NCI-H146 (cell line): ENCODE data around the gene SH3D19.
A peak's percentile ranks its signal among the peaks of the same experiment; 100 is the strongest.
"Not testable (repeated sequence)": the region's sequence is repeated elsewhere in the genome, so short reads cannot be mapped to it uniquely, and the experiment has no call there.

Source experiments
- DNase-seq: peaks from one replicate; lab custom pipeline; 2025; lab: John Stamatoyannopoulos, UW

Gene SH3D19

GRCh38 chr4:151321586-151321985 lies 3.8 kb downstream of the SH3D19 start:
- DNase-seq = no peak

- DNase-seq = no peak
These were observed 5.9 kb downstream of the SH3D19 start for GRCh38 chr4:151319490-151319889.

DNA sequence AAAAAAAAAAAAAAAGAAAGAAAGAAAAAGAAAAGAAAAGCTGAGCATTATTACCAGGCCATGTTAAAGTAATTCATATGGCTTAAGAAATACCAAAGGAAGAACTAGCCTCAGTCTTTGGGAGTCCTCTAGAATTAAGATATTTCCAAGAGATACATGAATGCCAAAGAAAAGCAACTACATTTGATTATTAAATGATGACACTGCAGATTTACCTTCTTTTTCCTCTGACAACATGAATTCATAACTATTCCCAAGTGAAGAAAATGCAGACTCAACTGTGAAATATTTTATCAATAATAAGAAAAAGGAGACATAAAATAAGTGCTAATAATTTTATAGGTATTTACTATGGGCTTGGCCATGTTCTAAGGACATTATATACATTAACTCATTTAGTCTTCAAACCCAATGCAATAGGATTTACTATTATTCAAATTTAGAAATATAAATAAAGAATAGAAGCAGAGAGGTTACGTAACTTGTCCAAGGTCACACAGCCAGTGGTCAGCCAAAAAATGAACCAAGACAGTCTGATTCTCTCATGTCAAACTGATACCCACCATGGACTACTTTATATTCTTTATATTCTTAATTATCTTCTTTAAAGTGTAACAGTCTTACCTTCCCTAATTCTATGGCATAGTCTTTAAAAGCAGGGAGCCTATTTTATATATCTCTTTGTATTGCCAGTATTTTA lies 6.9 kb downstream of the SH3D19 start:
- no peak for DNase-seq

DNA sequence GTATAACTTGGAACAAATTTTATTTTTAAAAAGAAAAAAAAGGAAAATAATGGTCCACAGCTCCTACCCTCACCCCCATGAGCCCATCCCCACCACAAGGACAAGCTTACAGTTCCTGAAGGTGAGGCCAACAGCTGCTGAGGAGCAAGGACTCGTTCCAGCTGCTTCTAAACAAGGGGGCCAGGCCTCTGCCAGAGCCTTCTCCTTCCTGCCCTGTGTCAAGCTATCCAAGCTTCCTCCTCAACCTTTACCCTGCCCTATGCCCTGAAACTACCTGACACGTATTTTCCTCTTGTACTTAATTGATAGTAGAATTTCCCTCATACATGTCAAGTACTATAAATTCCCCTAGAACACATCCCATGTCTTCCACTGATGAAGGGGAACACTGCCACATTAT lies 8.8 kb downstream of the SH3D19 start:
- no peak for DNase-seq

DNA sequence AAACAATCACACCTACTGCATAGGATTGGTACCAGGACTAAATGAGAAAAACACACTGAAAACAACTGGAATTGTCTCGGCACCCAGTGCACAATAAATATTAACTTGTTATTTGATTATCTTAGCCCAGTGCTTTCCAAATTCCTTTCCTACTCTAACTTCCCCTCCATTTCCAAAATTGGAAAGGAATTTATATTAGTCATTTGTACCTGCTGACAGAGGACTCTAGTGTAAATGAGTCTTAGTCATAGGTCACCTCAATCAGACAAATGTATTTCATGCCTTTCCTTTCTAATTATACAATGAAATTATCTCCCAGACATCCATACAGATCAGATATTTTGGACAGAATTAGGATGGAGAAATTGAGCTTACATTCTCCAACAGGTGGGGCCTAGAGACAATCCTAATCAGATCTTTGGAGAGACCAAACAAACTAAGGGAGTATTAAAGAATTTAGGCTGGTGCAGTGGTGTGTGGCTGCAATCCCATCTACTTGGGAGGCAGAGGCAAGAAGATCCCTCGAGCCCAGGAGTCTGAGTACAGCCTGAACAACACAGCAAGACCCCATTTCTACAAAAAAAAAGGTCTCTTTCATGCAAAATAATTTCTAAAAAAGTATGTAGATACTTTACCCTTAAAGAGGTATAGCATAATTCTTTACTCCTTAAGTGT lies 10.1 kb downstream of the SH3D19 start:
- DNase-seq = no peak

DNA sequence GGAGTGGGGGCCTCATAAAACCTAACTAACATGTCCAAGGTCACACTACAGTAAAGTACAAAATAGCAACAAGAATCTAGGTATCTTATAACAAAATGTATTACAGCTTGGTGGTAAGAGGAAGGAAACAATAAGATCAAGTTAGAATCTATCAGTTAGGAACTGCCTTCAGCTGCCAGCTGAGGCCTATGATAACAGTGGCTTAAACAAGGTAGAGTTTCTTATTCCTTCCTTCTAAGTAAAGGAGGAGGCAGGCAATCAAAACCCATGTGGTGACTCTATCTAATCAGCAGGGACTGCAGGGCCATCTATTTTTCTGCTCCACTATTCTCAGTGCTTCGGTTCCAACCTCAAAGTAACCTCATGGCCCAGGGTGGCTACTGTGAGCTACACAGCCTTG lies 10.9 kb downstream of the SH3D19 start:
- no peak for DNase-seq

GRCh38 chr4:151314010-151314355 lies 11.4 kb downstream of the SH3D19 start:
- DNase-seq = no peak

DNA sequence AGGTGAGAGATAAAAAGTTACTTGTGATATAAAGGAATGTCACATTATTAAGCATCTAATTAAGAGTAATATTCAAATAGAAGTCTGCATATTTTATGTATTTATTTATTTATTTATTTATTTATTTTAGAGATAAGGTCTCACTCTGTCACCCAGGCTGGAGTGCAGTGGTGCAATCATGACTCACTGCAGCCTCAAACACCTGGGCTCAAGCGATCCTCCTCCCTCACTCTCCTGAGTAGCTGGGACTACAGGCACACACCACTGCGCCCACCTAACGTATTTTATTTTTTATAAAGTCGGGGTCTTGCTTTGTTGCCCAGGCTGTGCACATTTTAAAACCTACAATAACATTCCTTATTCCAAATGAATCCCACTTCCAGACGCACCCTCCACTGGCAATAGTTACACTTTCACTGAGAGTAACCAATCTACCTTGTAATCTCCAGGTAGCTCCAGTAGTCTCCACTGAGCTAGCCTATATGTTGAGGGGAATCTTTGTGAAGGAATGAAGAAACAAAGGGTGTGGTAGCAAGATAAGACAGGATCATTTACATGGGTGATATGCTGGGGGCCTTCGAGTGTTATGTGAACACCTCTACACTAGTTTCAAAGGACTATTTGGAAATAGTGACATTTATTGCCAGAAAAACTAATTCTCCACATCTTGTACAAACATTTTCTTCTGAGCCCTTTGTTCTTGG lies 11.9 kb downstream of the SH3D19 start:
- DNase-seq = no peak

DNA sequence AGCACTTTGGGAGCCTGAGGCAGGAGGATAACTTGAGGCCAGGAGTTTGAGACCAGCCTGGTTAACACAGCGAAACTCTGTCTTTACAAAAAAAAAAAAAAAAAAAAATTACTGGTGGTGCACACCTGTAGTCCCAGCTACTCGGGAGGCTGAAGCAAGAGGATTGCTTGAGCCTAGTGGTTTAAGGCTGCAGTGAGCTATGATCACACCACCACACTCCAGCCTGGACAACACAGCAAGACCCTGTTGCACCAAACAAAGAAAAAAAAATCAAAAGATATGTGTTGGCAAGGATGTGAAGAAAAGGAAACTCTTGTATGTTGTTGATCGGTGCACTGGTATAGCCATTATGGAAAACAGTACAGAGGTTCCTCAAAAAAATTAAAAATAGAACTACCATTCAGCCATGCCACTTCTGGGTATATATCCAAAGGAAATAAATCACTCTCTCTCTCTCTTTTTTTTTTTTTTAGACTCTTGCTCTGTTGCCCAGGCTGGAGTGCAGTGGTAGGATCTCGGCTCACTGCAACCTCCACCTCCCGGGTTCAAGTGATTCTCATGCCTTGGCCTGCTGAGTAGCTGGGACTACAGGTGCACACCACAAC lies 15.2 kb downstream of the SH3D19 start:
- no peak for DNase-seq

GRCh38 chr4:151304755-151305154 lies 20.6 kb downstream of the SH3D19 start:
- DNase-seq = no peak

DNA sequence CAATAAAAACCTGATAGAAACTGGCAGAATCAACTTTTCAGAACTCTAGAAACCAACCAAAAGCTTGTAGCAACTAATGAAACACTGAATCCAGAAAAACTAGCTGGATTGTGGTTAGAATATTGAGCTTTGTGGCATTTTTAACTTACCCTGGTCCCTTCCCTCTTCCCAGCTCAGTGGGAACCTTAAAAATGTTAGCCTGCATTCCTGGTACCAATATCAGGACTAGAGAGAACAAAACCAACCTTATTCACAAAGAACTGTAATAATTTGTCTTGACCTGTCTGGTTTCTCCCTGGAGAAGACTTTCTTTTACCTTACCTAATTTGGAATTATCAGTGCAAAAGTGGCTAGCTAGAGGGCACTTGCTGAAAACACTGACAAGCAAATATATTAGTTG lies 21.2 kb downstream of the SH3D19 start:
- DNase-seq = no peak

GRCh38 chr4:151302432-151302831 lies 23.0 kb downstream of the SH3D19 start:
- no peak for DNase-seq

- DNase-seq = no peak
These were observed 28.2 kb downstream of the SH3D19 start for GRCh38 chr4:151297170-151297569.

GRCh38 chr4:151296227-151296626 lies 29.2 kb downstream of the SH3D19 start:
- no peak for DNase-seq

DNA sequence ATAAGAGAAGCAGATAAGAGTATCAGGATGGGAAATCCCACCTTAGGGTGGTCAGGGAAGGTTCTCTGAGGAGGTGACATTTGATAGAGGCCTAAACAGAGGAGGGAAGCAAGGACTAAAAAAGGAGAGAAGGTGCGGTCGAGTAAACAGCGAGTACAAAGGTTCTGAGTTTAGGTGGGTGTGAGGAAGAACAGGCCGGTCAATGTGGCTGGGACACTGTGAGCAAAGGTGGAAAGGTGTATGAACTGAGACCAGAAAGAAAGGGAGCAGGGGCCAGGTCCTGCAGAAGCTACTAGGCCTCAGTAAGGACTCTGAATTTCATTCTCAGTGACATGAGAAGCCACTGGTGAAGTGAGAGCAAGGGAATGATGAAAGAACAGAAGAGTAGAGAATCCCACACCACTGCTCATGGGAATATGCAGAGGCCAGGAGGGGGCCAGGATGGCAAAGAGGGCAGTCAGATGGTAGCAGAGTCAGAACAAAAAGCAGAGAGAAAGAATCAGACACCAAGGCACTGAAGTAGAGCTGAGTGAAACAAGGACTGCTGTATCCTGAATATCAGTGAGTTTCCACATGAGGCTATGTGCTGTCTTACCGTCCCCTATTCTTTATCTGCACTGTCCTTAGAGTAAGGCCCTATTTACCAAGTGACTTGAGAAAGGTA lies 30.4 kb downstream of the SH3D19 start:
- no peak for DNase-seq

DNA sequence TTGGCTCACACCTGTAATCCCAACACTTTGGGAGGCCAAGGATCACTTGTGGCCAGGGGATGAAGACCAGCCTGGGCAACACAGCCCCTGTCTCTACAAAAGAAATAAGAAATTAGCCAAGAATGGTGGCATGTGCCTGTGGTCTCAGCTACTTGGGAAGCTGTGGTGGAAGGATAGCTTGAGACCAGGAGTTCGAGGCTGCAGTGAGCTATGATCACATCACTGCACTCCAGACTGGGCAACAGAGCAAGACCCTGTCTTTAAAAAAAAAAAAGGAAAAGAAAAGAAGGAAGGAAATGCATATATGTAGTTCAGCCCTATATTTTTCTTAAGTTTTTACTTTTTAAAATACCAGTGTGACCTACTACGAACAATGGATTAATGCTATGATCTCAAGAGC lies 33.4 kb downstream of the SH3D19 start:
- DNase-seq = no peak

DNA sequence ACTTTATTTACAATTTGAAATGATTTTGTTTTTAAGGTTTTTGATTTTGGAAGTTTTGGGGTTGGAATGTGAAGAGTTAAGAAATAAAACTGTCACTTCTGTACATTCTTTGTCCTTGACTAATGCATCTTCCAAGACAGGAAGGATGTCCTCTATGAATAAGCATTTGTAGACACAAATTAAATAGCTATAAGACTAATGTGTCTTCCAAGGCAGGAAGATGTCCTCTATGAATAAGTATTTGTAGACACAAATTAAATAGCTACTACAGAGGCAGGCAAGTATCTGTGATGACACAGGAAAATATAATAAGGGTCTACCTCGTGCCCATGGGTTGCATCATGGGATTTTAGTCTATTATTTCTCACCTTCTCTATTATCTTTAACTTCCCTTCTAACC lies 33.9 kb downstream of the SH3D19 start:
- DNase-seq = no peak

DNA sequence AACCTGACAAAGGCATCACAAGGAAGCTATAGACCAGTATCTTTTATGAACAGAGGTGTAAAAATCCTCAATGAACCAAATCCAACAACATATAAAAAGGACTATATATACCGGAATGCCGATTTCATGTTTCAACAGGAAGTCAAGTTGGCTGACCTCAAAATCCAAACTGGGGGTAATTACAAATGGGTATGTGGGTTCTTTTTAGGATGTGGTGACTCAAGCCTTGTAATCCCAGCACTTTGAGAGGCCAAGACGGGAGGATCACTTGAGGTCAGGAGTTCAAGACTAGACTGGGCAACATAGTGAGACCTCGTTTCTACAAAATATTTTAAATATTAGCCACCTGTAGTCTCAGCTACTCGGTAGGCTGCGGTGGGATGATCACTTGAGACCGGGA lies 38.0 kb downstream of the SH3D19 start:
- DNase-seq = no peak

- DNase-seq = no peak
These were observed 40.7 kb downstream of the SH3D19 start for GRCh38 chr4:151284534-151285245.

DNA sequence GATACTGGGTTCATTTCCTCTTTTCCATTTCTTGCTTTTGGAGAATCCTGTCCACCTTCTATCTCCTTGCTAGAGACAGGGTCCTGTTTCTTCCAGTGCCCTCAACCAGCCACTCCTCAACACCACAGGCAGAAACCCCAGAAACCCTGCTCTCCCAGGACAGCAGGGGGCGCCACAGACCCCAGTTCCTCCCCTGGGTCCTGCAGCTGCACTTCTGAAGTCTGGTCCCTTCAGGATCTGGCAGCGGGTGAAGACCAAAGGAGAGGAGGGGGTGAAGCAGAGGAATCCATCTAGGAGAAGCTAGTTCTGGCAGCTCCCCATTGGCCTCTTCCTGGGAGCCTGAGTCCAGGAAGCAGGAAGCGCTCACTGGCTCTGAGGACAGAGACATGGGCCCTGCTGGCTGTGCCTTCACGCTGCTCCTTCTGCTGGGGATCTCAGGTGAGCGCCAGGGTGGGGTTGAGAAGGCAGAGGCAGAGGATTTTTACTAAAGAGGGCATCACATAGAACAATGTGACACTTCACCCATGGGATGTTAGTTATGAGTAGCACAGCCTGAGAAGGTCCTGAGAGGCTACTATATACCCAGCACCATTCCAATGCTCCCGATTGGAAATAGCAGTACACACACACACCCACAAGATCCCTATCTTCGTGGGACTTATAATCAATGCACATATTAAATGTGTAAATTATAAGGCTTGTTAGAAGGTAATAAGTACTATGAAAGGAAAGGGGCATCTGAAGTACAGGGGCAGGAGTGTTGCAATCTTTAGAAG lies 48.4 kb downstream of the SH3D19 start, which contains the start of gene PRSS48:
Gene PRSS48, plus strand, starts transcription at position 375 of the 776 bp plus-strand sequence. Its CDS starts 12 bp downstream, at position 387.
- peak; percentile 1 for DNase-seq

GRCh38 chr4:151268905-151269304 lies 56.5 kb downstream of the SH3D19 start:
- not testable (repeated sequence) for DNase-seq
